Measurements from ENCODE around the gene CRYGD.
"Not testable (repeated sequence)": the region's sequence is repeated elsewhere in the genome, so short reads cannot be mapped to it uniquely, and the experiment has no call there.

CRYGD gene

DNA sequence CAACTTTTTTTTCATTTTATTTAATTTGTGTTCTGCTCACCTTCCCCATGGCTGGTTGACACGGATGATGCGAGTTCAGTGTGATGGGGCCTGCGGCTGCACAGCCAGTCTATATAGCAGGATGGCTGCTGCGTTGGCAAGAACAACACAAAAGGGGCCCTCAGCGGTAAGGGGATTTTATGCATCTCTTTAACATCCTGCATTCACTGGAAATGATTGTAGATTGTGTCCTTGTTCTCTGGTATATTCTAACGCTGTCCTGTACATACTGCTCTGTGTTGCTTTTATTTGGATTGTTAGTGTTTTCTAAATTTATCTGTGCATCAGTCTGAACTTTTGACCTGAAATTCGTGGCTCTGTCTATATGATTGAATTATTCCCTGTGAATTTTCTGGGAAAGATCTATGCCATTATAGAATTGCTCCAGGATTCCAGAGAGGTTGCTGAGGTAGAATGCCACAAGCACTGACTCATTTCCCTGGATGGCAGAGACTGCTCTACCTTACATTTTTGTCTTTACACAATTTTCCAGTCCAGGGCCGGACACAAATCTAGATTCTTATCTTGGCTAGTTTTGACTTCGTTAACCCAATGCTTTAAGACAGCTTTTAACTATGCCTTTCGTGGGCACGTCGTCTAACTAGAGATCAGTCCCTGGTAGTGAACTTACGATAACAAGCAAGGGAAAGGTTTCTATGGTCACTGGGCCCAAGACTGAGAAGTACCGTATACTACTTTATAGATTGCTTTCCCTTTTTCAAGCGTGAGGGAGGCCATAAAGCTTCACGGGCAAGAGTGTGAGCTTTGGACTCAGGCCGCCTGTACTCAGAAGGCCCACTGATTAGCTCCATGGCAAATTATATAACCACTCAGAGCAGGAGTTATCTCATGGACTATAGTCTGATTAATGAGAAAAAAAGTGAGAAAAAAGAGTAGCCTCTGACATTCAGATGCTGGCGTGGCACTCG lies 5.7 kb upstream of the CRYGD start, which contains the start of gene CRYGC:
TSS of gene CRYGC (minus strand) at position 85 of the 968 bp plus-strand sequence. CDS start at position 49, 36 bp downstream.
- DNase-seq = no peak

- DNase-seq = no peak
Measured at GRCh38 chr2:208128136-208128535, 3.8 kb upstream of the CRYGD start.

DNA sequence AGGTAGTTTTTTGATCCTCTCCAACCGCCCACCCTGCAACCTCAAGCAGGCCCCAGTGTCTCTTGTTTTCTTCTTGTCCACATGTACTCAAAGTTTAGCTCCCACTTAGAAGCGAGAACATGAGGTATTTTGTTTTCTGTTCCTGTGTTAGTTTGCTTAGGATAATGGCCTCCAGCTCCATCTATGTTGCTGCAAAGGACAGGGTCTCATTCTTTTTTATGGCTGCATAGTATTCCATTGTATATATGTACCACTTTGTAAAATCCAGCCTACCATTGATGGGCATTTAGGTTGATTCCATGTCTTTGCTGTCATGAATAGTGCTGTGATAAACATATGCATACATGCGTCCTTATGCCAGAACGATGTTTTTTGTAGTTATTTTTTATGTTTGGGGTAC lies 2.8 kb upstream of the CRYGD start:
- no peak for DNase-seq

GRCh38 chr2:208125251-208125650 lies 927 bp upstream of the CRYGD start:
- no peak for DNase-seq

DNA sequence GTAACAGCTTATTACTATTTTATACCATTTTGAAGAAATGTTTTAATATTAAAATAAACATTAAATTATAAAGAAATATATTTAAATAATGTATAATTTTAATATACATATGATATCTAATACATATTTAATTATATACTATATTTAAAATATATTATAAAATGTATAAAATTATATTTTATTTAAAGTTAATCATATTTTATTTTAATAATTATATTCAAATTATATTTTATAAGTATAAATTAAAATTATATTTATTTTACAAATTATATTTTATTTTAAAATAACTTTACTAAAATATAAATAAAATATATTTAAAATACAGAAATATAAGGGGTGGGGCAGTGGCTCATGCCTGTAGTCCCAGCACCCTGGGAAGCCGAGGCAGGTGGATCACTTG lies 2.1 kb downstream of the CRYGD start:
- DNase-seq = no peak

GRCh38 chr2:208118918-208119317 lies 5.4 kb downstream of the CRYGD start:
- DNase-seq = no peak

GRCh38 chr2:208117390-208117789 lies 6.9 kb downstream of the CRYGD start:
- DNase-seq = not testable (repeated sequence)

- no peak for DNase-seq
Measured at GRCh38 chr2:208112969-208113368, 11.4 kb downstream of the CRYGD start.

GRCh38 chr2:208112273-208112745 lies 12.0 kb downstream of the CRYGD start:
- DNase-seq = not testable (repeated sequence)

GRCh38 chr2:208103616-208104015 lies 20.7 kb downstream of the CRYGD start:
- no peak for DNase-seq

DNA sequence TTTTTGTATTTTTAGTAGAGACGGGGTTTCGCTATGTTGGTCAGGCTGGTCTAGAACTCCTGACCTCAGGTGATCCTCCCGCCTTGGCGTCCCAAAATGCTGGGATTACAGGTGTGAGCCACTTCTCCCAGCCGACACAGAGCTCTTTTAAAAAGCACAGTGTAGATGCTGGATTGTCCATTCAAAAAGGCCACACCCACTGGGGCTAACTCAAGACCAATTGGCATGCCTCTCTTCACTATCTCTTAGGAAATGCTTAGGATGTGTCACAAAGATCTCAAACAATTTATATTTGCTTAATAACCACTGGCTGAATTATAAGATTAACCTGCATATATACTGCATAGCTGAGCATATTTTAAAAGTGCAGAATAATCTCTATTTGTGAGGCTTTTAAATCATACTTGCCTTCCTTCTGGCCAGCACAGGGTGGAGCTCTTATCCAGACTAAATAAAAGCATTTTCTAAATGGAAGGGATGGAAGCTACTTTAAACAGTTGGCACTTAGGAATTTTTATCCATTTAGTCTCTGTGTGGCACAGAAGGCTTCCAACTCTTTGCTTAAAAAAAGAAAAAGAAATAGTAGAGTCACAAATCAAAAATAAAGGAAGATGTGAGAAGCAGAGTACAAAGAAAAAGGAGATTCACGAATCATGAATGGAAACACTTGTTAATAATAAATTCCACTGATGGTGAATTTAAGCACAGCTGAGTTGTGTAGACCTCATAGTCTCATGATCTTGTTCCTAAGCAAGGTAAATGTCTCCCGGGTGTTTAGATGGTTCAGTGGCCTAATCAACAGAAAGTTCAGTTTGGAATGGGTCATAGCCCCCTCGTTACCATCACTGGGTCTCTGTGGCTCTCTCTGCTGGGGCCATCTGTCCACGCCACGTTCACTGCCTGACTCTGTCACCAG lies 22.4 kb downstream of the CRYGD start:
- DNase-seq = no peak

DNA sequence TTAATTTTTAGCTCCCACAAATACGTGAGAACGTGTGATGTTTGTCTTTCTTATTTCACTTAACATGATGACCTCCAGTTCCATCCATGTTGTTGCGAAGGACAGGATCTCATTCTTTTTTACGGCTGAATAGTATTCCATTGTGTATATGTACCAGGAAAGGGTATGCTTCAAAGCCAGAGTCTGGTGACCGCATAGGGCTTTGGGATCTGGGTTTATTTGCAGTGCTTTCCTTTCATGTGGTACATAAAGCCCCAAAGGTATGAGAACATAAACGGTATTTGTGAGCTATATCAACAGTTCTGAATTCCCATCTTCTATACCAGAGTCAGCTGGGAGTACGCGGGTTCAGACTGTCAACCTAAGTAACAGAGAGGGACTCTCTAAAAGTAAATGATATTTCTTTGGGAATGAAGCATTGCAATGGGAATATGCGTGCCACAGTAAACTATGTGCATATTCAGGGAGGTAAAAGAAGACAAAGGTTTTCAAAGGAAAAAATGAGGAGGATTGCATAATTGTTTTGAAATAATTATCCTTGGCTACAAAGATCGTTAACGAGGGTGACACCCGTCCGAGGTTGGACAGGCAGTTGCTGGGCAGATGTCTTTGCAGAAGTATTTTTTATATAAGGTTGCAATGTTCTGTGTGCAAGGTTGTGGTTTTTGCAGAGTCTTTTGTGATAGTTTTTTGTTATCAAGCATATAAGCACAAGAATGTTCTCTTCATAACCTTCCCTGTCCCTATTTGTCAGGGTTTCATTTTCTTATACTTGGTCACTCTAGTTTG lies 24.4 kb downstream of the CRYGD start:
- no peak for DNase-seq

- not testable (repeated sequence) for DNase-seq
Measured at GRCh38 chr2:208098701-208099100, 25.6 kb downstream of the CRYGD start.

DNA sequence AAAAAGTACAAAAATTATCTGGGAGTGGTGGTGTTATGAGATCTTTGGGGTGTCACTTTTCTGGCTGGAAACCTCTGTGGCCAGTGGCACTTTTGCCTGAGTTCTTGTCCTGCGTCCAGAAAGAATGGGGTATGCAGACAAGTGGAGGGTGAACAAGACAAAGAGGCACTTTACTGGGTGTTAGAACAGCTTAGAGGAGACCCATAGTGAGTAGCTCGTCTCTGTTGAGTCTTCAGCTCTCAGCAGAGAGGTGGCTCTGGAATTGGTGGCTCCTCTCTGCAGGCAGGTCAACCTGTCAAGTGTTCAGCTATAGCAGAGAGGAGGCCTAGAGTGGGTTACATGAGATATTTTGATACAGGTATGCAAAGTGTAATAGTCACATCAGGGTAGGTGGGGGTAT lies 26.1 kb downstream of the CRYGD start:
- DNase-seq = no peak

GRCh38 chr2:208097801-208098200 lies 26.5 kb downstream of the CRYGD start:
- DNase-seq = no peak

DNA sequence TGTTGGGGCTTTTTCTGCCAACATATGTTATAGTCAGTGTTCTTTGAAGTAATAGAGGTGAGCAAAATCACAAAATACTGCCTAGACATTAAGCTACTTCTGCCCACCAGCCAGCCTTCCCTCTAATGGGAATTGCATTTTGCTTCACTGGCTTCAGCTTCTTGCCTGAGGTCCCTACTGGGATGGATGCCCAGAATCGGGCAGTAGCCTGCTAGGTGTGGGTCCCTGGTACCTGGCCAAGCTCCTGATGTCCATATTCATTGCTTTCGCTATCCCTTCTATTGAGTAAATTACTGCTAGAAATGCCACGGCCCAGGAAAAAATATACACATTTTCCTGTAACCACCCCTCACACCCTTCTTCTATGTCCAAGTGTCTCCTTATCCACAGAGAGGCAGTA lies 27.0 kb downstream of the CRYGD start:
- no peak for DNase-seq

DNA sequence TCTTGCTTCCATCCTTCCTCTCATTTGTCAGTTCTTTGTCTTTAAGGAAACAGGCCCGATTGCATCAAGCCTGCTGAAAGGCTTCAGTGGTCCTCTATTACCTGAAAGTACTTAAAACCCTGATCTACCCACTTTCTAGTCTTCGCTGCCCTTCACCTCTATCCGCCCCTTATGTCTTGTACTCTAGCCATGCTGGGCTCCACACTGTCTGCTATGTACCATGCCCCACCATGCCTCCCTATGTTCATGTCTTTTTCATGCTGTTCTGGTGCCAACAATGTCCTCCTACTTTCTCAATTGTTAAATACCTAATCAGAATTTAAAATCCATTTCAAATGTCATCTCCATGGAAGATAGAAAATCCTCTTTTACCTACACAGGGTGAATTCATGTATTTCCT lies 28.2 kb downstream of the CRYGD start:
- DNase-seq = no peak

- DNase-seq = no peak
Measured at GRCh38 chr2:208093128-208093527, 31.2 kb downstream of the CRYGD start.

- DNase-seq = no peak
Measured at GRCh38 chr2:208092093-208092832, 32.1 kb downstream of the CRYGD start.

DNA sequence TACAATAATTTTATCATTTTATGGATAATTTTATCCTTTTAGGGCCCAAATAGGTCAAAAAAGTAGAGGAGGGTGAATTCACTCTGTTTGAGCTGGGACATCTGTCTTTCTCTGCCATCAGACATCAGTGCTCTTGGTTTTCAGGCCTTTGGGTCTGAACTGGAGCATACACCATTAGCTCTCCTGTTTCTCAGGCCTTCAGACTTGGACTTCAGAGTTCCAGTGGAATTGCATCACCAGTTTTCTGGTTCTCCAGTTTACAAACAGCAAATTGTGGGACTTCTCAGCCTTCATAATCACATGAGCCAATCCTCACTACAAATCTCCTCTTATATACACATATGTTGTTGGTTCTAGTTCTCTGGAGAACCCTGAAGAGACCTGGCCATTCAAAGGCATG lies 33.9 kb downstream of the CRYGD start:
- DNase-seq = no peak

DNA sequence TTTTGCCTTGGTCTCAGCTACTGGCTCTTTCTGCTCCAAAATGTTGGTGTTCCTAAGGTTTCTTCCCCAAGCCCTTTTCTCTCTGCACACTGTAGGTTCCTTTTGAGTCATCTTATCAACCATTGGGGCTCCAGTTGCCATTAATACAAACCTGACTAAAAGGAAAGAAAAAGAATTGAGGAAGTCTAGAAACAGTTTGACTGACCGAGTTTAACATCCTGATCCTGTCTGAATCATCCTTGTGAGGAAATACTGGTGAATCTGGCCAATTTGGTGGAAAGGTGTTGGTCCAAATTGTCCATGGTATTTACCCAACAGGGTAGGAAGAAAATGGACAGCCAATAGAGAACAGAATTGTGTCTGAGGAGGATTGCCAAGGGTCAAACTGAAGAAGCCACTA lies 38.3 kb downstream of the CRYGD start:
- no peak for DNase-seq

DNA sequence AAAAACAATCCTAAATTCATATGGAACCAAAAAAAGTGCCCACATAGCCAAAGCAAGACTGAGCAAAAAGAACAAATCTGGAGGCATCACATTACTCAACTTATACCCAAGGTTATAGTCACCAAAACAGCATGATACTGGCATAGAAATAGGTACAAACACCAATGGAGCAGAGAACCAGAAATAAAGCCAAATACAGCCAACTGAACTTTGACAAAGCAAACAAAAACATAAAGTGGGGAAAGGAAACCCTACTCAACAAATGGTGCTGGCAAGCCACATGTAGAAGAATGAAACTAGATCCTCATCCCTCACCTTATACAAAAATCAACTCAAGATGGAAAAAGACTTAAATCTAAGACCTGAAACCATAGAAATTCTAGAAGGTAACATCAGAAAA lies 40.5 kb downstream of the CRYGD start:
- no peak for DNase-seq

Data from GOT3 (cell line).